NCI-H510A (cell line): ENCODE results near the gene DYRK1A.

Source experiments
- DNase-seq: peaks from one replicate; lab custom pipeline; 2025; lab: John Stamatoyannopoulos, UW

Gene DYRK1A

DNA sequence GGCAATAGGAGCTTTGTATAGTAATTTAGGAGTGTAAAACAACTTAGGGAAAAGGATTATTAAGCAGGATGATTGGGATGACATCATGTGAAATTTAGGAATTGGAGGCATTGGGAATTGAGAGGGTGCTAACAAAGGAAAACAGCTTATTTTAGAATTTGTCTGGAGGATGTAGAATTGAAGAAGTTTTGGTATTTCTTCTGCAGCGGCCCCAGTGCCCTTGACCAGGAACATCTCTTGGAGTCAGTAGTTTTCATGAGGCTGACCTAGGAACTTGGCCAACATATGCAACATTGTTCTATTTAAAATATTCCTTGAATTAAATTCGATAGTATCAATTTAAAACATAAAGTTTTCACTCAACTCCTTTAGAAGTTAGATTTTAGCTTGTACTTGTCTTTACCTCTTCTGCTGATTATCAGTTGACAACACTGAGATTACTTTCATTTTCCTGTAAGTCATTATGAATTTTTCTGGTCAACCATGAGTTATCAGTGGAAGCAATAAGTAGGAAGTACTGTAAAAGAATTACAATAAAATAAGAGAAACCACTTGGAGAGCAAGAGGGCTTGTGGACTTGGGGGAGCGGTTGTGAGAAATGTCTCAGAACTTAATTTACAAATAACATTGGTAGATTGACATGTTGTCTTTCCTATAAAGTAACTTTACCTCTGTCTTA, 52.8 kb downstream of the DYRK1A start:
- DNase-seq, result no peak

DNA sequence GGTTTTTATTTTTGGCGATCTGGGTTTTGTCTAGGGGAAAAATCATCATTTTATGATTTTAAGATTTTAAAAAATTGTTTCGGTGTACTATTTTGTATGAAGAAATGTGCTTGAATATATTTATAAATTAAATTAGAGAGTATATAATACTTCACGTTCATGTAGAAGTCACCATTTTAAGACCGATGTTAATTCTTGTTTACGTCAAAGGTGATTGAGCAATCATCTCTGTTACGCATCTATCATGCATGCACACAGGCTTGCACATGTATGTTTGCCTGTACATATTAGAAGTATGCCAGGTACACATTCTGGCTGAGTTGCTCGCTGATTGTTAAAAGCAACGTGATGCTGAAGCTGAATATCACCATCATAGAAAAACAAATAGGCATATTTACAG, 54.7 kb downstream of the DYRK1A start:
- no peak for DNase-seq

DNA sequence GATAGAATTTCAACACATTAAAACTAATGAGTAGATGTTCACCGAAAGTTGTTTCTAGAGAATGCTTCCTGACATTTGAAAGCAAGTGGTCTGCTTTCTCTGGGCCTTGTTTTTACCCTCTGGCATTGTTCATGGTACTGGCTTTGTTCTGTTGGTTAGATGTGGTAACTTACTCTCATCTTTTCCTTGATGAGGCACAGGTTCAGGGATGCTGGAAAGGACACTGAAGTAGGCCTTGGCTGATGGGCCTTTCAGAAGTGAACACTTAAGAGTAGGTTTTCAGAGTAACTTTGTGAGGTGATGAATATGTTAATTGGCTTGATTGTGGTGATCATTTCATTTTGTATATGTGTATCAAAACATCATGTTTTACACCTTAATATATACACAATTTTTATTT, 55.8 kb downstream of the DYRK1A start:
- DNase-seq, result no peak

DNA sequence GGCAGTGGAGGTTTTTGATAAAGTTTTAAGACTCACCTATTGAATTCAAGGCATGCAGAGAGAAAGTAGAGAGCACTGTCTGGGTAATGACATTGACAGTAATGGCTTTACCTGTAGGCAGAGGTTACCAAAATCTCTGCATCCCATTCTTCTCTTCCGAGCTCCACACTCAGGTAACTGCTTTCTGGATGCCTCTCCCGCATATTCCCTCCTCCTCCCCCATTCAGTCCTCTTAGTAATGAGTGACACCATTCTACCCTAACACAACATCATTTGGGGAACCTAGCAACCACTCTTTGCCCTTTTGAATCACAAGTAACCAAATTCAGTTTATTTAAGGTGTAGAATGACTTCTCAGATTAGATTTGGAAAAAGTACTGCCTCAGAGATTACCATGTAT, 56.5 kb downstream of the DYRK1A start:
- DNase-seq, result no peak

DNA sequence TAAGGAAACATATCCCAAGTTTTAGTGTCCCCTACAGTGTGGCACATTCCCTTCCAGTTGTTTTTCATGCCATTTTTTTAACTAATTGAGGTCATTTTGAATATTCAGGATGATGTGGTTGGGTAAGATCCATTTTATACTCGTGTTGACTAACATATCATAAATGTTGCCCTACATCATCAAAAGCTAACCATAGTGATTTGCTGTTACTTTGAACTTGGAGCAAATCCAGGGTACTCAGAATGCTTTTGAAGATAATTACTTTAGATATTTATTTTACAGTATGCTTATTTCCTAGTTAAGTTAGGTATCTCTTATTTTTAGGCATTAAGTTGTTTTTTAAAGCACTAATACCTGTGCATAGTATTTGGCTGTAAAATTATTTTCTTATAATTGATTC, 57.8 kb downstream of the DYRK1A start:
- no peak for DNase-seq

DNA sequence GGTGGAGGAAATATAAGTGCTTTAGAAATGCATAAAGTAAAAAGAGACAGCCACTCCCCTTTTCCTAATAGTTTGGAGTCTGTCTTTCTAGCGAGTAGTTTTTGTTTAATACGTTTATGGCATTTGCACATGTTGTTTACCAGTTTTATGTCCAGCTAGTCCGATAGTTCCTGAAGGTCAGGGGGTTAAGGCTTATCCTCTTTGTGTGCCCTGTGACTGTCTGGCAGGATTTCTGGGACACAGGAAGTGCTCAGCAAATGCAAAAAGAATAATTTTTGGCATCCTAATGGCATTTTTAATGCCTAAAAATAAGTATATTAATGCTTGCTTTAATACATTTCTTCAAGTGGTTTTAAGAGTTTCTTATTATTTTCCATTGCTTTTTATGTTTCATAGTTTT, 58.4 kb downstream of the DYRK1A start:
- no peak for DNase-seq

DNA sequence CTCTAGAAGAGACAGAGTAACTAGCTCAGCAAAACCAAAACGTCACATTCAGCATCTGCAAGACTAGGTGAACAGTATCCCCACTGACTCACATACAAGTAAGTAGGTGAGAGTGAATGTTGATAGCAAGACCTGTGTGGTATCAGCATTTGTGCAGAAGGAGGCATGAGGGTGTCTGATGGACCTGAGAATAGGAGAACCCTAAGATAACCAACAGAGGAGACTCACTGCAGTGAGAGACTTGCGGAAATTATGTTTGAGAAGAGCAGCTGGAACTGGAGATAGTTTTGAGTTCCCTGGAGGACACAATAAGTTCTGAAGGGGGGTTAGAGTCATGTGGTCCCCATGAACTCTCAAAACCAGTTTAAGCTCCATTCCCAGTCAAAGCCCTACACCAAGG, 59.1 kb downstream of the DYRK1A start:
- no peak for DNase-seq

DNA sequence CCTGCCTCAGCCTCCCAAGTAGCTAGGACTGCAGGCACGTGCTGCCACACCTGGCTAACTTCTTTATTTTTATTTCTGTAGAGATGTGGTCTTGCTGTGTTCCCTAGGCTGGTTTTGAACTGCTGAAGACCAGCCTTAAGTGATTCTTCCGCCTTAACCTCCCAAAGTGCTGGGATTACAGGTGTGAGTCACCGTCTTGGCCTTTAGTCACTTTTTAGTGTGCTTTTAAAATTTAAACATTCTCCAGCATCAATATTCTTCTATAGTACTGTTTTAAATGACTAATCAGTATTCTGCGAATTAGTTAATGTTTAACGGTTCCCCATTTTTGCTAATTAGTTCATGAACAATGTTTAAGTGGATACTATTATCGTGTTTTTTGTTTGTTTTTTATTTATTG, 60.6 kb downstream of the DYRK1A start:
- no peak for DNase-seq

DNA sequence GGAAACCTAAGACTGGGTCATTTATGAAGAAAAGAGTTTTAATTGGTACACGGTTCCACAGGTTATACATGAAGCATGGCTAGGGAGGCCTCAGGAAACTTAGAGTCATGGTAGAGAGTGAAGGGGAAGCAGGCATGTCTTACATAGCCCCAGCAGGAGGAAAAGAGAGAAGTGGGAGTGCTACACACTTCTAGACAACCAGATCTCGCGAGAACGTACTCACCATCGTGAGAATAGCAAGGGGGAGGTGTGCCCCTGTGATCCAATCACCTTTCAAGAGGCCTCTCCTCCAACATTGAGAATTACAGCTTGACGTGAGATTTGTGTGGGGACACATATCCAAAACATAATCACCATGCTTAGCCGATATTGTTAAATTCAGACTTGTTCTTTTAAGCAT, 62.8 kb downstream of the DYRK1A start:
- DNase-seq, result no peak

DNA sequence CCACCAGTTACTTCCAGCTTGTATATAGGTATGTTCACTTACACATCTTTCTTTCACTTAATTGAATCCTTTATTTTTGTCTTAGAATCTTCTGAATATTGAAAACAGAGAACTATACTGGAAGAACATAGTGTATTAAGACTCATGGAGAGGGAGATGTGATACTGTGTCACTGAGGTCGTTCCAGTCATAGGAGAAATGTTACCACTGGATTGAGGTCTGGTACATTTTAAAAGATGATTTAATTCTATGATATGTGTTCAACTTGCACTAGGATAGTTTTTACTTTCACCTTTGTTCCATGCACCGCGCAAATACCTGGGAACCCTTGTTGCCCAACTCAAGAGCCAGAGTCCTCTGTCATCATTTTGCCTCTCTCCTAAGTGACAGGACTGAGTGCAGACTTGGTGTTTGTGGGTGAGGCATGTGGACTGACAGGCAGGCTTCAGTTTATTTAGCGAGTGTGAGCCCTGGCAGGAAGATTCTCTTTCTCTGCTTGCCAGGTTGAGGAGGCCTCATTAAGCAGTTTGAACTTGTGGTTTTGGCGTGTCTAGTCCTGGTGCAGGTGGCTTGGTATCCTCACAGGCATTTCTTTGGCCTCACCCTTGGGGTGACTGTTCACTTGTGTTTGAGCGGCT, 63.7 kb downstream of the DYRK1A start:
- DNase-seq, result no peak

DNA sequence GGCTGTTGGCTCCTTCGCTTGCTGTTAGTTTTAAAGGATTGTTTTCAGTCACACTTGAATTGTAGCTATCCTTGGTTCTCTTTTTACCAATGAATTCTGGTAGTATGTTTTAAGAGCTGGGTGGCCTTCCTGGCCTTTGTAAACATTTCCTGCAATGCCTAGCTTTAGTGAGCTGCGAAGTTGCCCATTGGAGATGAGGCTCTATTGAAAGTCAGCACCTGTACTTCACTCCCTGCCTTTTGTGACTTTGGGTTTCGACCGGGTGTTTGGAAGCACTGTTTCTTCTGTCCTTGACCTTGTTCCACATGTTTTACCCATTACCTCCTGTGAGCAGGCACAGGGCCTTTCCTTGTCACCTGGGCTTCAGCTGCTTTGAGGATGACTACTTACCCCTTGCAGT, 64.7 kb downstream of the DYRK1A start:
- DNase-seq, result no peak

DNA sequence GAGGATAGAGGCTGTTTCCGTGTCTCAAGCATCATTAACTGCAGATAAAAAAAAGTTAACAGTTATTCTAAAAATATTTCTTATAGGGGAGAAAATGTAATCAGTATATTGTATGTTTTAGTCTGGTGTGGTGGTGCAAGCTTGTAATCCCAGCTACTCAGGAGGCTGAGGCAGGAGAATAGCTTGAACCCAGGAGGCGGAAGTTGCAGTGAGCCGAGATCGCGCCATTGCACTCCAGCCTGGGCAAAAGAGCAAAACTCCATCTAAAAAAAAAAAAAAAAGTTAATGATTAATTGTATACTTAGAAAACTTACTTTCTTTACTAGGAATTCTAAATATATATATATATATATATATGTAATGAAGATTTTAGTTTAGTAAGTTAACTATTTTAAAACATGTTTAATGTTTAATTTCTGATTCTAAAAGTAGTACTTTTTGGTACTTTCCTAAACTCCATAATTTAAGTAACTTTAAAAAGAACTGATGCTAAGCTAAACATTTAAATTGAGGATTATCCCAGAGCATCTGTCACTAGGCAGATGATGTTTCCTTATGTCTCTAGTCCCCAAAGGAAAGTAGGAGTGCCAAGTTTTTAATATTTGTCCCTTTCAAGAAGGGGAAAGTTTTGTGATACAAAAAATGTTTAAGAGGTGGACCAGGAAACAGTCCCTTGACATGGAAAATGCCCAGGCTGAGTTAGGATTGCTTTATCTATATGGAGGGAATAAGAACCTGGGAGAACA, 66.3 kb downstream of the DYRK1A start:
- DNase-seq, result no peak

DNA sequence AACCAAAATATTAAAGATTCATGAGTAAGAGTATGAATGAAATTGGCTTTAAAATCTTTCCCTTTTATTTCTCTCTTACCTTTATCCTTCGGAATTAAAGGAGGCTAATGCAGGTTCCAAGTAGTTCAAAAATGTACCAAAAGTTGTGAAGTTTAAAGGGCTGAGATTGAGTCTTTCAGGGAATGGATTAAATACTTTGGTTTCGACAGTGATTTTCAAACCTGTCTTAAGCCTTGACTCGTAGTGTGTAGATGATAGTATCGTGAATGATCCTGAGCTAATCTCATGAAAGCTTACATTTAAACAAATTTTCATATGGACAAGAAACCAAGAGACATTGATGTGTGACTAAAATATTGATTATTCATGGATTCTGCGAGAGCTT, 66.9 kb downstream of the DYRK1A start:
- no peak for DNase-seq

DNA sequence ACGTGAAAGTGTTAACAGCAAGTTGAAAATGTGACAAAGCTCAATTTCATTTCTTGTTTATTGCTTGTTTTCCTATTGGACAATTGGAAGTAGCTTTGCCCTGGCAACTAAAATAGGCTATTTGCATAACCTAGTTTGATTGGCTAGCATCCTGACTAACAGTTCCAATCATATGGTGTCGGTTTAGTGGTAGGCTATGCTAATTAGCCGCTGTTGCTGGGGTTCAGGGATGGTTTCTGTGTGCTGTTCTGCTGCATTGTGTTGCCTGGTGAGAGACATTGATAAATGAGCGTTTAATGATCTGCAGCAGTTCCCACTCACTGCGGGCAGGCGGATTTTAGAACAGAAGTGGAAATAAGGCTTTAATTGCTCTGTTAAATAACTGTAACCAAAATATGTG, 68.5 kb downstream of the DYRK1A start:
- DNase-seq, result peak; percentile 85

DNA sequence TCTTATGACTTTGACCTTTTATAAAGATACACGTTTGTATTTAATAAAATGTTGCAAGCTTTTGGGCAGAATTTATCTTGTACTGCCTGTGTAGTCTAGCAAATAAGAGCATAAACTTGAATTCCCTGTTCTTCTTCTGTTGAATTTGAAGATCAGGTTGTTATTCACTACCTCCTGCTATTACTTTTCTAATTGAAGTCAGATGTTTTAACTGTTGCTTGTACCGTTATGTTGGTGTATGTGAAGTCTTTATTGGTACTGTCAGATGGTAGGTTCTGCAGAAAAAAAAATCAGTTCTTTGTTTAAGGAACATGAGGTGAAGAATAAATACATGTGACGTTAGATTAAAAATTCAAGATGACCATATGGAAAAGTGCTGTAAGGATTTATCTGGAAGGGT, 69.1 kb downstream of the DYRK1A start:
- no peak for DNase-seq

DNA sequence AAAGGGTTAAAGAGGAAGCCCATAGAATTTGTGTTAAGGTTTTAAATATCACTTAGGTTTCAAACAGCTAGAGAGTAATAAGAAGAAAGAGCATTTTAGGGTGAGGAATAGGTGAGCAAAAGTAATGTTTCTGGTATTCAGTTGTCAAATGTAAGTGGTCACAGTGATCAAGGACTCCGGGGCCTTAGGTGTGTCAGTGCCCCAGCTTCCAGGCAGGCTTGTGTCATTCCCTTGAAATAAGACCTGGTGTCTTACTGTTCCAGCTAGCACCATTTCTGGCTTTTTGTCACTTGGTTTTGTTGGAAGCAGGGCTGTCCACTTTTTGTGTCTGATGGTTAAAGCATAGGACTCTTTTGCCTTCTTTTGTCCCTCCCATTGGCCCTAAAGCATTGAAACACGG, 69.6 kb downstream of the DYRK1A start:
- no peak for DNase-seq

DNA sequence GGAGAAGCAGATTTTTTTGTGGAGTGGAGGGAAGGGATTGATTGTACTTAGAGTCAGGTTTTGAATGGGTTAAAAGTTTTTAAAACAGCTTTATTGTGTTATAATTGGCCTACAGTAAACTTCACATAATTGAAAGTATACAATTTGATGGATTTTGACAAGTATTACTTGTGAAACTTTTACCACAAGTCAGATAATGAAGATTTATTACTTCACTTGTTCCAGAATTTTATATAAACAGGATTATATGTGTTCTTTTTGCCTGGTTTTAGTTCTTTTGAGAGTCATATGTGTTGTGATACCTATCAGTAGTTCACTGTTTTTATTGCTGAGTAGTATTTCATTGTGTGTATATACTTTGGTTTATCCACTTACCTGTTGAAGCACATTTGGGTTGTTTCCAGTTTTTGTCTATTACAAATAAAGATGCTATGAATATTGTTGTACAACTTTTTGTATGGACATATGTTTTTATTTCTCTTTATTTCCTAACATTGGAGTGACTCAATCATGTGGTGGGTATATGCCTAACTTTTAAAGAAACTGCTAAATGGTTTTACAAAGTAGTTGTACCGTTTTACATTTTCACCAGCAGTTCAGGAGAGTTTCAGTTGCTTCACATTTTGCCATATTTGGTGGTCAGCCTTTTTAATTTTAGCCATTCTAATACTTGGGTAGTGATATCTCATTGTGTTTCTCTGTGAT, 71.0 kb downstream of the DYRK1A start:
- no peak for DNase-seq

DNA sequence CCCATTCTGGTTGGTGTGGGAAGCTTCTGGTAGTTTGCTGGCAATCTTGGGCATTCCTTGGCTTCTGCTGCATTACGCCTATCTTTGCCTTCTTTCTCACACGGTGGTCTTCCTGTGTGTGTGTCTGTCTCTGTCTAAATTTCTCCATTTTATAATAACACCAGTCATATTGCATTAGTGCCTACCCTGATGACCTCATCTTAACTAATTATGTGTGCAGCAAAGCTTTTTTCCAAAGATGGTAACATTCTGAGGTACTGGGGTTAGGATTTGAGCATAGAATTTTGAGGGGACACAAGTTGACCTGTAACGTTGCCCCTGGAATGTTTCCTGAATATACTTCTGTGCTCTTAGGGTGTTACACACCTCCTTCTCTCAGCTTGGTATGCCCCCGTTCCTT, 77.1 kb downstream of the DYRK1A start:
- DNase-seq, result no peak

DNA sequence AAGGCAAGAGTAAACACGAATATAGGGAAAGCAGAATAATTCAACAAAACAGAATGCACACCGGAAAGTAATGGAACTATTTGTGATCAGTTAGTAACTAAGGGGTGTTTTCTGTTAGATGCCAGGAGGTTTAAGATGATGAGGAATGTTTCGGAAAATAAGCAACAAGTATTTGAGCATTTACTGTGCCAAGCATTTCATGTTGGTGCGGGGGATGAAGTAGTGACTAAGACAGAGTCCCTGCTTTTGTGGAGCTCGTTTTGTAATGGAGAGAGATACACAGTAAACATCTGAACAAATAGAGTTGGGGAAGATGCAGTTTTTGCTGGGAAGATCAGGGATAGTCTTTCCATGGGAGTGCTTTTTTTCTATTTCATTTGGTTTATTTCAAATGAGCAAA, 78.7 kb downstream of the DYRK1A start:
- DNase-seq, result no peak

DNA sequence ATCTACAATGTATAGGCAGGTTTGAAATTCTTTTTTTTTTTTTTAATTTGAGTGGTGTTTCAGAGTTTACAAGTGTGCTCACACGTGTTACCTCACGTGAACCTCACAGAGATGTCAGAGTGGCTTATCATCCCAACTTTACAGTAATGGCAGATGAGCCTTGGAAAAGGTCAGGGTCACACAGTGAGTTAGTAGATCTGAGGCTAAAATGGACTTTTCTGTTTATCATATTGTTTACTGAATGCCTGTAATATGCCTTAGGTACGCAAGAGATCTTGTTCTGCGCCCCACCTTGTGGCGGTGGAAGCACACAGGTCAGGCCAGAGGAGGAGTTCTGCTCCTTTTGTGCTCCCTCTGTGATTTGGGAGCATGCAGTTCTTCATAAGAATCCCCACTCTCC, 80.0 kb downstream of the DYRK1A start:
- no peak for DNase-seq

DNA sequence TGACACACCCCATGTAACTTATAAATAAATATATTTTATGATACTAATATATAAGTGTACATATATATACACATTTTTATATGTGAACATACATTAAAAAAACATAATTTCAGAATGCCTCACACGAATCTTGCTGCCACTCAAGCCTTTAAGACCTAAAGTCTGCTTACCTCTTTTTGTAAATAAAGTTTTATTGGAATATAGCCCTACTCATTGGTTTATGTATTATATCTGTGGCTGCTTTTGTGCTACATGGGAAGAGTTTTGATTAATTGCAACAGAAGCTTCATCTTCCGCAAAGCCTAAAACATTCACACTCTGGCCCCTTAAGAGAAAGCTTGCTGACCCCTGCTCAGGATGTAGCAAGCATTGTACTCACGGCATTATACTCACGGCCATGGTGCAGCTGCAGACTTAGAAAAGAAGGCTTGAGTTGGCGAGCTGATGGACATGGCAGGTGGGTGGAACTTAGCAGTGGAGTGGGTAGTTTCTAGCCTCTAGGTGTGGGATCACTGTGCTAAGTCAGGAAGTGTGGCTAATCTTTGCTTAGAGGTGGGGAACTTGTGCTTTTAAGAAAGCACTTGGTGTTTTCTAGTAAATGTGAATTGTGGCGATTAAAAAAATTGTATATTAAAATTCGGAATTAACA, 80.8 kb downstream of the DYRK1A start:
- DNase-seq, result no peak

DNA sequence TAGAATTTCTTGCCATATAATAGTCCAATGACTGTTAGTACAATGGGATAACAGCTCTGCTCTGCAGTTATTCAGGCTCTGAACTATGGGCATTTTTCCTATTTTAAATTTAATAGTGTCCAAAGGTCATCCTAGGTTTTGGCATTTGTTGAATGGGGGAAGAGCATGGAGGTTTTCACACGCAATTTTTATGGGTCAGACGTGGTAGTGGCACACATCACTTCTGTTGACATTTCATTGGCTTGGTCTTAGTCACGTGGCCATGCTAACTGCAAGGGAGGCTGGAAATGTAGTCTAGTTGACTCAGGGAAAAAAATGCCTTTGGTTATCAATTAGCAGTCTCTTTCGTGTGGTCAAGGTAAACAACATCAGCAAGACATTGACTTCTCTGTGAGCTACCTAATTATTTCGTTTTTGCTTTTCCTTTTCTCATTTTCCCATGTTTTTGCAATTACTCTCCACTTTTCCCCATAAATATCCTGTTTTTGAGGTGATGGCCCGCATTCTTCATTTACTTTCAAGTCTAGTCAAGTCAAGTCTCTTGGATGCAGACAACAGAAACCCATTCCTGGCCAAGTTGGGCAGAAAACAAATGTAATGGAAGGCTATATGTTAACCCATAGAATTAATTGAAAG, 82.8 kb downstream of the DYRK1A start:
- no peak for DNase-seq
